NCI-H2196 (cell line): ENCODE measurements around the gene ARFGEF2.
A peak's percentile ranks its signal among the peaks of the same experiment; 100 is the strongest.
"Not testable (repeated sequence)": the region's sequence is repeated elsewhere in the genome, so short reads cannot be mapped to it uniquely, and the experiment has no call there.

Experiments
- DNase-seq: peaks from one replicate; lab custom pipeline; 2025; ENCODE audit not compliant: unreplicated experiment; lab: John Stamatoyannopoulos, UW

Gene ARFGEF2

DNA sequence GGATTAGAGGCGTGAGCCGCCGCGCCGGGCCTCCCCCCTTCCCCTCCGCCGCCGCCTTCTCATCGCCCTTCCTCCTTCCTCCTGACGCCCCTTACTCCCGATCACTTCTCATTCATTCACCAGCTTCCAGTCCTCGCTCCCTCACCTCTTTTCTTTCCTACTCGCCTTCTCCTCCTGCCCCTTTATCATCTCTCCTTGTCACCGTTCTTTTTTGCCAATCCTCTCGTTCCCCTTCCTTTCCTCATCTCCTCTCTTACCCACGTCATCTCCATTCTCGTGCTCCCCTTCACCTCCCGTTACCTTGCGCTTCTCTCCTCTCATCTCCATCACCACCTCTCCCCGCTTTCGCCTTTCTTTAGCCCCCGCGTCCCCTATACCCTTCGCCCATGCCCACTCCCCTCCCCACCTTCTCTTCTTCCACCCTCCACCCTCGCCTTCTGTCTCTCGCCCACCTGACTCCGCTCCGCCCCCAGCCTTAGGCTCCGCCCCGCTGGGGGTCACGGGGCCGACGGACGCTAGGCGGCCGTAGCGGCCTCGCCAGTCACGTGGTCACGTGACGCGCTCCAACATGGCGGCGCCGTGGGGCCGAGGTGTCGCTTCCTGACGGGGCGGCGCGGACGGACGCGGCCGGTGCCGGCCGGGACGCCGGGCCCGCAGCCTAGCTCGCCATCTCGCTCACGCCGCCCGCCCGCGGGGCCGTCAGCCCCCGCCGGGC is at the start of gene ARFGEF2:
Gene ARFGEF2, plus strand, starts transcription at position 544 of the 715 bp plus-strand sequence. CDS start 179 bp downstream, outside the sequence.
- DNase-seq, result peak; percentile 97

DNA sequence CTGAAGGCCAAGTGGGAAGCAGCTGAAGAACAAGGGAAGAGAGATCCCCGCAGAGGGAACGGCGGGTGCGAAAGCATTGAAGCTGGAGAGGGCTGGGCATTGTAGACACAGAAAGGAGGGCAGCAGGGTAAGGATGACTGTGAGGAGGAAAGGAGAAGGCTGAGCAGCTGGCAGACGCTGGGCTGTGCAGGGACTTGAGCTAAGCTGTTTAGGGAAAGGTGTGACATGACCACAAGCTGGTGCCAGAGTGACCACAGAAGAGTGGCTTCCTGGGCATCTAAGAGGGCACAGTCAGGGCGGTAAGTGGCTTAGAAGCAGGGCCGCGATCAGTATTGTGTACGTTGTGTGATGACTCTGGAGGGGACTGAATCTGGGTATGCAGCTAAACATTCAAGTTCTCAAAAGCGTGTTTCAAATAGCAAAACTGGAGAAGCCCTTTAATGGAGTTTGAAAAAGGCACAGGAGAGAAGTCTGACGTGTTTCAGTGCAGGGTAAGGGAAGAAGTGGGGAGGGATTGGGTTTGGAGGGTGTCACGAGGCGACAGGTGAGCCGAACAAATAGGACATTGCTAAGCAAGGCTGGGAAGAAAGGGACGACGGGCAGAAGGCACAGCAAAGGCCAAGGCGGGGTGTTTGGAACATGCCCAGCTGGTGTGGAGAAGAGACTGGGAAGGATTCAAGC is 46.1 kb upstream of the ARFGEF2 start:
- no peak for DNase-seq

DNA sequence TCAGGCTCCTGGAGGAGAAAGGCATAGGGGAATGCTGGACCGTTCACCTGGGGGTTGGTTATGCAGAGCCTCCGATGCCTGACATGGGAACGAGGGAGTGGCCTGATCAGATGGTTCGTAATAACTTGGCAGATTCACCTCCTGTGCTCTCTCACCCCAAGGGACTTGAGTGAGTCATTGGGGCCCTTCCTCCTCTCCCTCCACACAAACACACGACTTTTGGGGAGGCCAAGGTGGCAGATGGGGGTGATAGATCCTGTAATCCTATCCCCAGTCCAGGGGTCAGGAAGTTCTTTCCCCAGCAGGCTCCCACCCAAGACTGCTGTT is 45.6 kb upstream of the ARFGEF2 start:
- DNase-seq, result no peak

DNA sequence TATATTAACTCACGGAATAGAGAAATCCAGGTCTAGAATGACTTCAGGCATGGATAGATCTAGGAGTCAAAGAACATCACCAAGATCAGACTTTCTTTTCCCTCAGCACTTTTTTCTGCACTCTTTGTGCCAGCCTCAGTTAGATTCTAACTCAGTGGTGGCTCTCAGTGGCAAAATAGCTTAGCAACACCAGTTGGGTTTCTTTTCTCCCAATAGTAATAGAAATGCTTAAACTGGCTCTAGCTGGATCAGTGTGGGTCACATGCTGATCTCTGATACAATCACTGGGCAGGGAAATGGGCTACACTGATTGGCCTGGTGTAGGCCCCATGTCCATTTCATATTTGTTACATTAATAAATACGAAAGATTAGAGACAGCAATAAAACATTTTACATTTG is 44.2 kb upstream of the ARFGEF2 start:
- no peak for DNase-seq

DNA sequence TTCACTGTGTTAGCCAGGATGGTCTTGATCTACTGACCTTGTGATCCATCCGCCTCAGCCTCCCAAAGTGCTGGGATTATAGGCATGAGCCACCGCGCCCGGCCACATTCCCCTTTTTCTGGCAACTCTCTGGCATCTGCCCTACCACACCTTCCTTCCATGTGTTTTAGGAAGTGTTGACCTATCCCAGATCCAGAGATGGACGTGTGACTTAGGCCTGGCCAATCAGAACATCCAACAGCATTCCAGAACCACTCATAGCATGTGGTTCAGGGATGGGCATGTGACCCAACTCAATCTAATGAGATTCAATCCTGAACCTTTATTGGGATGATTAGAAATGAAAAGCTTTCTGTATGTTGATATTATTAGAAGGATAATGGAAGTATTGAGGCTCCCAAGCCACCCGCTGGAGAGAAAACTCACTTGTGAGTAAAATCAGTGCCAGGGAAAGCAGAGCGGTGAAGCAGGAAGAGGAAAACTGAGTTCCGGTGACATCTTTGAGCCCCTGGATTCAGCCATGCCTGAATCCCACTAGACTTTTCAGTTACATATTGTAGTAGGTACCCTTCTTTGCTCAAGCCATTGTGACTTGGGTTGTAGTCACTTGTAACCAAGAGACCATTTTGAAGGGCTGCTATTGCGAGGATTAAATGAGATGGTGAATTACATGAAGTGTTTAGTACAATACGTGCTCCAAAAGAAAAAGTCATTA is 42.8 kb upstream of the ARFGEF2 start:
- no peak for DNase-seq

DNA sequence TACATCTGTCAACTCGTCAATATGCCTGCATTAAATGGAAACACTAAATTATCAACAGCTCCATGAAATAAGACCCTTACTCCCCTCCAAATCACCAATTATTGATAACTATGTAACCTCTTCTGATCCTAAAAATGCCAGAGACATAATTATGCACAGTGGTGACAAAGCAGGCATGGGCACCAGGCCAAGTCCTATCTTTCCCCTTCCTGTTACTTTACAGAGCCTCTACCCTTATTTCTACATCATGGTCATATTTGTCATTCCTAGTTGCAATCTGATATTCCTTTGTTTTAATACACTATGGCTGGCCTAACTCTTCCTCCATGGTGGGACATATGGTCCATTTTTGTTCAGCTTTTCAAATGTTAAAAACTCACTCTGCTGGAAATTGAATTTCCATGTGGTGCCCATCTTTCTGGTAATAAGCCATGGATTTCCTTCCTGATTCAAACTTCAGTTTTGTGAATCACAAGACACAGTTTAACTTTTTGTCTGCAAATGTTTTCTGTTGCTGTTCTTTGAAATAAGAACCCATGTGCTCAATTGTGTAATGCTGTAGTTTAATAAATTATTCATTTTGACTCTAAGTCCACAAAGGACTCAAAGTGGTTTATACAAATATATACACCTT is 41.8 kb upstream of the ARFGEF2 start:
- DNase-seq, result no peak

DNA sequence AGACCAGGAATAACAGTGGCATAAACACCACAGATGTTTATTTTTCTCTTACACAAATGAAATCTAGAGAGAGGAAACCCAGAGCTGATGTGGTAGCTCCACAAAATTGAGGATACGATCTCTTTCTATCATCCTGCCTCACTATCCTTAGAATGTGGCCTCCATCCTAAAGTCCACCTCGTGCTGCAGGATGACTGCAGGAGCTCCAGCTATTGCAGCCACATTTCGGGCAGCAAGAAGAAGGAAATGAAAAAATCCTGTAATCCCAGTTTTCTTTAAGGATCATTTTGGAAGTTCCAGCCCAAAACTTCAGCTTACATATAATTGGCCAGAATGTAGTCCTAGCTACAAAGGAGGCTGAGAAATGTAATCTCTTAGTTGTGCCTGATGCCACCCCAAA is 41.2 kb upstream of the ARFGEF2 start:
- no peak for DNase-seq

DNA sequence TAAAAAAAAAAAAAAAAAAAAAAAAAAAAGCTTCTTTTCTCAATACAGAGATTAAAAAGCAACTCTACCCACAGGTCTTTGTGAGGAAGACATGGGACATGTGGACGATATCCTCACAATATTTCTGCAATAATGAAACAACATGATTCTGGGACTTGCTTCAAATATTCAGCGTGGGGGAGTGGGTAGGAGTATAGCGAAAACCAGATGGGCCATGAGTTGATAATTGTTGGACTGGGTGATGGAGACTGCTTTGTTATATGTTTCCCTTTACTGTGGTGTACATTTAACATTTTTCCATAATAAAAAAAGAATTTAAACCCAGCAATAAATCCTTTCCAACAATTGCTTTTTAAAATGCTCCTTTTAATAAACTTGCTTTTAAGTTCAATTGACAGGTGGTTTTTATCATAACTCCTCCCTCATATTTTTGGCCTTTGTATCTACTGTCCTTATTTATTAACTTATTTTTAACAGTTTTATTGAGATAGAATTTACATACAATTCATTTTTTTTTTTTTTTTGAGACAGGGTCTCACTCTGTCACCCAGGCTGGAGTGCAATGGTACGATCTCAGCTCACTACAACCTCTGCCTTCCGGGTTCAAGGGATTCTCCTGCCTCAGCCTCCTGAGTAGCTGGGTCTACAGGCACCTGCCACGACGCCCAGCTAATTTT is 40.4 kb upstream of the ARFGEF2 start:
- DNase-seq, result no peak

DNA sequence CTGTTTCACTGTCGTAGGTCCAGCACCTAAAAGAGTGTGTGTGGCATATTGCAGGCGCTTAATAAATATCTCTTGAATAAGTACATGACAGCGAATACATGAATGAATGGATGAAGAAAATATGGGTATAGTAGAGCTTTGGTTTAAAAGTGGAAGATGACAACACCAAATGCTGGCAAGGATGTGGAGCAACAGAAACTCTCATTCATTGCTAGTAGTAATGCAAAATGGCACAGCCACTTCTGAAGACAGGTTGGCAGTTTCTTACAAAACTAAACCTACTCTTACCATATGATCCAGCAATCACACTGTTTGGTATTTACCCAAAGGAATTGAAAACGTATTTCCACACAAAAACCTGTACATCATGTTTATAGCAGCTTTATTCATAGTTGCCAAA is 36.3 kb upstream of the ARFGEF2 start:
- DNase-seq, result no peak

DNA sequence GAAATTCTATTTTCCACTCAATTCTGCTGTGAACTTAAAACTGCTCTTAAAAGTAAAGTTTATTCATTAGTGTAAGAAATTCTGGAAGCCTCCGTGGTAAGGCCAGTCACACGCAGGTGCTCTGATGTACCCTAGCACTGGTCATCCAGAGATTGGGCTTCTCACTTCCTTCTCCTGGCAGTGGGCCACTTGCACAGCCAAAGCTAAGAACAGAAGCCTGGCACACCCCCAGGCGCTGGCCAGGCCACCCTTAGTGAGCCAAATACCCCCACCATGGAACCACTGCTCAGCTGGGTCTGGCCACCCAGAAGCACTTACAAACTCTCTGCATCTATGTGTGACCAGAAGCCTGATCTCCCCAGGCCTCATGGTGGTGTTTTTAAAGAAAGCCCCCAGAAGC is 35.3 kb upstream of the ARFGEF2 start:
- DNase-seq, result no peak

DNA sequence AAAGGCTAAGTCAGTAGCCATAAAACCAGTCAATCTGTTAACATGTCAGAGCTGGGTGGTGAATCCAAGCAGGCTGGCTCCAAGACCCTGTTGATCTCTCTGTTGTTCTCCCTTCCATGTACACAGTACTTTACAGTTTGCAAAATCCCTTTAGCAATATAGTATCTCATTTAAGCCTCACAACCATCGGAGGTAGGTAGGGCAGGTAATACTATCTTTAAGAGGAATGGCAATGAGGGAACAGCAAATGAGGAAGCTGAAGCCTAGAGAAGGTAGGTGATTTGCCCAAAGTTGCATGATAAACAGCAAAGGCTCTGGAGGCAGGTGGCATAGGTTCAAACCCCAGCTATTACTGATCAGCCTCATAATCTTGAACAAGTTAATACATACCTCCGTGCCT is 34.7 kb upstream of the ARFGEF2 start:
- no peak for DNase-seq

DNA sequence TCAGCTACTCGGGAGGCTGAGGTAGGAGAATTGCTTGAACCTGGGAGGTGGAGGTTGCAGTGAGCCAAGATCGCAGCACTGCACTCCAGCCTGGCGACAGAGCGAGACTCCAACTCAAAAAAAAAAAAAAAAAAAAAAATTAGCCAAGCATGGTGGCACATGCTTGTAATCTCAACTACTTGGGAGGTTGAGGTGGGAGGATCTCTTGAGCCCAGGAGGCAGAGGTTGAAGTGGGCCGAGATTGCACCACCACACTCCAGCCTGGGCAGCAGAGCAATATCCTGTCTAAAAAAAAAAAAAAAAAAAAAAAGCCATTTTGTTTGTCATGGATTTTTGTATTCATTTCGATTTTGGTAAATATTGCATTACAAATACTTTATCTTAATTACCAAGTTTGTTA is 33.0 kb upstream of the ARFGEF2 start:
- not testable (repeated sequence) for DNase-seq

DNA sequence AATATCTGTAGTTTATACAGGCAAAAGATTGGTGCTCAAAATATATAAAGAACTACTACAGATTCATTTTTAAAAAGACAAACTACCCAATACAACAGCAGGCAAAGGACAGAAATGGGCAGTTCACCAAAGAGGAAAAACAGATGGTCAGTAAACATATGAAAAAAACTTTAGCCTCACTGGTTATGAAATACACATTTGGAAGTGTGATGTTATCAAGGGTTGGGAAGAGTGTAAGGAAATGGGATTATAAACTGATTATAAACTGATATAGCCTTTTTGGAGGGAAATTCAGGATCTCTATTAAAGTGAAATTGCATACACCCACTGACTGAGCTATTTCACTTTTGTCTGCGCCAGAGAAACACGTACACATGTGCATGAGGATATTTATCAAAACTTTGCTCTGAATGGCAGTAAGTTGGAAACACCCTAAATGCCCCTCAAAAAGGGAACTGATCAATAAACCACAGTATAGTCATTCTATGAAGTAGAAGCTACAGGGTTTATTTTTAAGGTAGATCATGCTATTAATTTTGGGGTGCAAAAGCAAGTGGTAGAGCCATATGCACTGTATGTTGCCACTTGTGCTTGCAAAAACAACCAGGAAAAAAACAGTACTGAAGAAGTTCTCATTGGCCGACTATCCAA is 32.2 kb upstream of the ARFGEF2 start:
- DNase-seq, result no peak

DNA sequence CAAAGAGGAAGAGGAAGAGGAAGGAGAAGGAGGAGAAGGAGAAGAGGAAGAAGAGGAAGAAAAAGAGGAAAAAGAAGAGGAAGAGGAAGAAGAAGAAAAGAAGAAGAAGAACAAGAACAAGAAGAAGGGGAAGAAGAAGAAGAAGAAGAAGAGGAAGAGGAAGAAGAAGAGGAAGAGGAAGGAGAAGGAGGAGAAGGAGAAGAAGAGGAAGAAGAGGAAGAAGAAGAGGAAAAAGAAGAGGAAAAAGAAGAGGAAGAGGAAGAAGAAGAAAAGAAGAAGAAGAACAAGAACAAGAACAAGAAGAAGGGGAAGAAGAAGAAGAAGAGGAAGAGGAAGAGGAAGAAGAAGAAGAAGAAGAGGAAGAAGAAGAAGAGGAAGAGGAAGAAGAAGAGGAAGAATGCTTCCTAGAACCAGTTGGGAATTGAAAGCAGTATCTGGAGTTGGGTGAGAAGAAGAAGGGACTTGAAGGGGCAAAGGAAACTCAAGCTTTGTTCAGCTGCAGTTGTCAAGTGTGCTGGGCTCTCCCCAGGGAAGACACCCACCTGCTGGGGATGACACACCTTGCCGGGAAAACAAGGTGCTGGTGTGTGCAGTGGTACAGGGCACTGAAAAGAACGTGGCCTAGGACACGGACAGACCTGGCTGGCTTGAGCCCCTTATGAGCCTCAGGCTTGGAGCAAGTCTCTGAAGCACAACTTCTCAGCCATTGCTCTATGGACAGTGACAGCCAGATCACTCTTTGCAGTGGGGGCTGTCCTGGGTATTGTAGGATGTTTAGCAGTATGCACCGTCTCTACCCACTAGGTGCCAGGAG is 30.1 kb upstream of the ARFGEF2 start:
- no peak for DNase-seq

DNA sequence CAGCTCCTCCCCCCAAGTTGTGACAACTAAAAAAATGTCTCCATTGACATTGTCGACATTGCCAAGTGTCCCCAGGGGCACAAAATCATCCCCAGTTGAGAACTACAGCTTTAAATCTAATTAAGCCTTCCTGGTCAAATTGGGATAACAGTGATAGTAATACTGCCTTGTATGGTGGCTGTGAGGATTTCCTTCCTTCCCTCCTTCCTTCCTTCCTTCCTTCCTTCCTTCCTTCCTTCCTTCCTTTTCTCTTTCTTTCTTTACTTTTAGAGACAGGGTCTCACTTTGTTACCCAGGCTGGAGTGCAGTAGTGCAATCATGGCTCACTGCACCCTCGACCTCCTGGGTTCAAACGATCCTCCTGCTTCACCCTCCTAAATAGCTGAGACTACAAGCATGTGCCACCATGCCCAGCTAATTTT is 29.5 kb upstream of the ARFGEF2 start:
- no peak for DNase-seq

DNA sequence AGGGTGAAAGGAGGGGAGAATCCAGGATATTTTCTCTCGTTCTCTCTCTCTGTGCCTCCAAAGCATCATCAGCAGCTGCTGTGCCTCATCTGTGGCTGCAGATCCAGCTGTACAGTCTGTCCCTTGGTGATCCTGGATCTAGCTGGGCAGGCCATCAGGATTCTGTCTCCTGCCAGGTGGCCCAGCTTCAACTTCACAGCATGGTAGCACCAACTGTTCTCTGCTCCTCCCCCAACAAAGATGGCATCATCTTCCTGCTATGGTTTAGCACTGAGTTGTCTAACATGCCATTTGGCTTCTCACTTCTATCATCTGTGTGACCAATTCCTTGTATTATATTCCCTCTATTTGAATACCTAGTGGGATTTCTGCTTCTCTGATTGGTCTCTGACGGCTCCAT is 28.6 kb upstream of the ARFGEF2 start:
- DNase-seq, result no peak

DNA sequence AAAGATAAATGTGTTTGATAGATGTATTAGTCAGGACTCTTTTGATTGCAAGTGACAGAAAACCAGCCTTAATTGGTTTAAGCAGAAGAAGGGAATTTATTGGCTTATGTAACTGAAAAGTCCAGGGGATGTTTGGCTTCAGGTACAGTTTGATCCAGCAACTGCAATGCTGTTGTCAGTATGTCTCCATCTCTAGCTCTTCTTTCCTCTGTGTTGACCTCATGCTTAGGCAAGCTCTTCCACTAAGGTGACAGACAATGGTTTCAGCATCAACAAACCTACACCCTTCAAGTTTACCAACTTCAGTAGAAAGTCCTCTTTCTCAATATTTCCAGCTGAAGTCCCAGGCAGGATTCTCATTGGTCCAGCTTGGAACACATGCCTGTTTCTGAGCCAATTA is 28.1 kb upstream of the ARFGEF2 start:
- no peak for DNase-seq

DNA sequence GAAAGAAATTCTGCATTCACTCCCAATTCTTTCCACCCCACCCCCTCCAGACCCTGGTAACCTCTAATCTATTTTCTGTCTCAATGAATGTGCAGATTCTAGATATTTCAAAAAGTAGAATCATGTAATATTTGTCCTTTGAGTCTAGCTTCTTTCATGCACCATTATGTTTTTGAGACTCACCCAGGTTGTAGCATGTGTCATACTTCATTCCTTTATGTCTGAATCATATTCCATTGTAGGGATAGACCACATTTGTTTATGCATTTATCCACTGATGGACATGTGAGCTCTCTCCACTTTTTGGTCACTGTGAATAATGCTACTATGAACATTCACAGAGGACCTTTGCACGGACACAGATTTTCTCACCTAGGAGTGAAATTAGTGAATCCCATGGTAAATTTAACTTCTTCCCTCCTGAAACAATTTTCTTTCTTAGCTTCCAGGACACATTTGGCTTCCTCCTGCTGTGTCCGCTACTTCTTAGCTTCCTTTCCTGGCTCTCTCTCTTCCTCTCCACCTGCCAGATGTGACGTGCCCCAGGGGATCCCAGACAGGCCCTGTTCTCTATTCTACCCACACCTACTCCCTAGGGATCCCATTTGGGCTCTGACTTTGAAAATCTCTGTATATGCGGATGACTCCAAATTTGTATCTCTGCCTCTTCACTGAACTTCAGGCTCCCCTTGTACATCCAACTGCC is 24.1 kb upstream of the ARFGEF2 start:
- DNase-seq, result no peak

DNA sequence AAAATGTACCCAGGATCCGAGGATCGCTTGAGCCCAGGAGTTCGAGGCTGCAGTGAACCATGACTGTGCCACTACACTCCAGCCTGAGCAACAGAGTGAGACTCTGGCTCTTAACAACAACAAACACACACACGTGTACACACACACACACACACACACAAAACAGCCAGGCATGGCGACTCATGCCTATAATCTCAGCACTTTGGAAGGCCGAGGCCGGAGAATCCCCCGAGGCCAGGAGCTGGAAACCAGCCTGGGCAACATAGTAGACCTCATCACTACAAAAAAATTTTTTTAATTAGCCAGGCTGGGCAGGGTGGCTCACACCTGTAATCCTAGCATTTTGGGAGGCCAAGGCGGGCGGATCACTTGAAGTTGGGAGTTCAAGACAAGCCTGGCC is 23.3 kb upstream of the ARFGEF2 start:
- DNase-seq, result no peak
